WTC11 (cell line): ENCODE data around the gene THYN1. TPM values are rescaled to one million over a fixed set of nuclear protein-coding genes. Genes with fewer than 3 reads are reported as not detected.

Experiments
- ATAC-seq: fragments of 200-7000 bp; cut with Tn5 transposase; 2 replicates; pipeline ENCODE4 v1.10.0; 2021; ENCODE audit warnings: mild to moderate bottlenecking, moderate library complexity
- CTCF ChIA-PET: fragments of 300-600 bp; sonication (Branson Sonifier 250); formaldehyde crosslinking; loops from one replicate; lab custom pipeline; 2021; ENCODE audit warnings: antibody characterized with exemption; lab: Charles Lee
- POLR2A ChIA-PET: fragments of 350-600 bp; sonication (Branson Sonifier 250); formaldehyde crosslinking; loops from one replicate; lab custom pipeline; 2021; ENCODE audit warnings: antibody characterized with exemption; lab: Charles Lee
- DNase-seq: peaks from one replicate; pipeline ENCODE4 v3.0.0; 2021; ENCODE audit warnings: low spot score
- H3K27ac Mint-ChIP-seq: 2 replicates; pipeline ENCODE4 v1.8.0; 2021; ENCODE audit warnings: mixed read lengths
- H3K27me3 Mint-ChIP-seq: 2 replicates; pipeline ENCODE4 v1.8.0; 2021; ENCODE audit warnings: low read depth, mild to moderate bottlenecking, moderate library complexity, mixed read lengths
- H3K36me3 Mint-ChIP-seq: 2 replicates; pipeline ENCODE4 v1.8.0; 2021; ENCODE audit warnings: mixed read lengths
- H3K4me1 Mint-ChIP-seq: 2 replicates; pipeline ENCODE4 v1.8.0; 2022; ENCODE audit warnings: mixed read lengths
- H3K4me3 Mint-ChIP-seq: 2 replicates; pipeline ENCODE4 v1.8.0; 2021; ENCODE audit warnings: mild to moderate bottlenecking, moderate library complexity, mixed read lengths
- H3K9me3 Mint-ChIP-seq: 2 replicates; pipeline ENCODE4 v1.8.0; 2021; ENCODE audit warnings: mixed read lengths
- ARID4B ChIP-seq: sonication (generic); formaldehyde crosslinking; IDR thresholded peaks from 2 replicates; pipeline ENCODE4 v1.8.0; 2023; ENCODE audit warnings: missing genetic modification reagents, mild to moderate bottlenecking, borderline replicate concordance
- CREM ChIP-seq: sonication (generic); formaldehyde crosslinking; IDR thresholded peaks from 2 replicates; pipeline ENCODE4 v1.8.1; 2022; ENCODE audit warnings: mild to moderate bottlenecking, missing genetic modification reagents, moderate library complexity
- E2F1 ChIP-seq: sonication (generic); formaldehyde crosslinking; IDR thresholded peaks from 2 replicates; pipeline ENCODE4 v1.8.0; 2022; ENCODE audit warnings: mild to moderate bottlenecking, missing genetic modification reagents
- FOXK1 ChIP-seq: sonication (generic); formaldehyde crosslinking; IDR thresholded peaks from 2 replicates; pipeline ENCODE4 v1.8.0; 2022; ENCODE audit warnings: mild to moderate bottlenecking, moderate library complexity, missing genetic modification reagents
- HMGA2 ChIP-seq: fragments of 250-450 bp; sonication (Bioruptor Pico); IDR thresholded peaks from 2 replicates; pipeline ENCODE4 v1.4.0; 2021; ENCODE audit warnings: mild to moderate bottlenecking, moderate library complexity
- JUN ChIP-seq: sonication (generic); formaldehyde crosslinking; IDR thresholded peaks from 2 replicates; pipeline ENCODE4 v1.8.0; 2023; ENCODE audit warnings: mild to moderate bottlenecking, missing genetic modification reagents
- NFE2L1 ChIP-seq: sonication (generic); formaldehyde crosslinking; IDR thresholded peaks from 2 replicates; pipeline ENCODE4 v1.8.1; 2023; ENCODE audit warnings: missing genetic modification reagents
- NR1H2 ChIP-seq: sonication (generic); formaldehyde crosslinking; IDR thresholded peaks from 2 replicates; pipeline ENCODE4 v1.9.0; 2021; ENCODE audit warnings: mild to moderate bottlenecking, moderate library complexity, missing genetic modification reagents
- OVOL2 ChIP-seq: fragments of 250-450 bp; sonication (Bioruptor Pico); IDR thresholded peaks from 2 replicates; pipeline ENCODE4 v1.9.0; 2021; ENCODE audit warnings: mild to moderate bottlenecking, borderline replicate concordance
- PRRX2 ChIP-seq: fragments of 250-450 bp; sonication (Bioruptor Pico); IDR thresholded peaks from 2 replicates; pipeline ENCODE4 v1.8.0; 2021; ENCODE audit warnings: mild to moderate bottlenecking
- SMAD3 ChIP-seq: sonication (generic); formaldehyde crosslinking; IDR thresholded peaks from 2 replicates; pipeline ENCODE4 v1.8.0; 2022; ENCODE audit warnings: missing genetic modification reagents, mild to moderate bottlenecking, borderline replicate concordance
- SP1 ChIP-seq: sonication (generic); formaldehyde crosslinking; conservative IDR thresholded peaks from 2 replicates; pipeline ENCODE4 v1.8.1; 2022; ENCODE audit warnings: missing genetic modification reagents
- STAT6 ChIP-seq: sonication (generic); formaldehyde crosslinking; conservative IDR thresholded peaks from 2 replicates; pipeline ENCODE4 v1.8.1; 2023; ENCODE audit warnings: mild to moderate bottlenecking, low read depth, missing genetic modification reagents, moderate library complexity
- TP53 ChIP-seq: sonication (generic); formaldehyde crosslinking; IDR thresholded peaks from 2 replicates; pipeline ENCODE4 v1.8.1; 2023; ENCODE audit warnings: mild to moderate bottlenecking, missing genetic modification reagents
- USF2 ChIP-seq: sonication (generic); formaldehyde crosslinking; IDR thresholded peaks from 2 replicates; pipeline ENCODE4 v1.8.1; 2023; ENCODE audit warnings: mild to moderate bottlenecking, missing genetic modification reagents, moderate library complexity
- ZNF317 ChIP-seq: sonication (generic); formaldehyde crosslinking; IDR thresholded peaks from 2 replicates; pipeline ENCODE4 v1.8.1; 2023; ENCODE audit warnings: low read depth, mild to moderate bottlenecking, moderate library complexity, missing genetic modification reagents, borderline replicate concordance
- total RNA-seq: library from RNA; stranded (reverse); gene quantifications from 3 replicates; pipeline ENCODE4 v1.2.3, GENCODE V29; 2021

Gene THYN1
- total RNA-seq, 1 experiment from 2014 or later, result 80.2 TPM

- no peak for TF ChIP-seq PRRX2
- TF ChIP-seq CREM (CRISPR knock-in tag), result no peak
Measured at GRCh38 chr11:134250675-134251074, 2.5 kb downstream of the THYN1 start (continued).

- H3K36me3 Mint-ChIP-seq, result peaks cover 32% of the 10 kb centered on the region
- no peak for DNase-seq
- no peak for TF ChIP-seq NR1H2 (CRISPR knock-in tag)
- no peaks in the 10 kb centered on the region for H3K27me3 Mint-ChIP-seq
- no peak for ATAC-seq
- H3K27ac Mint-ChIP-seq, result no peak overlapping the region
- ChIA-PET CTCF (no interaction called here), POLR2A (no interaction called here)
- H3K4me1 Mint-ChIP-seq, result peaks cover 24% of the 10 kb centered on the region
- no peaks in the 10 kb centered on the region for H3K9me3 Mint-ChIP-seq
- H3K4me3 Mint-ChIP-seq, result no peak overlapping the region
Measured at GRCh38 chr11:134250246-134250645, 2.9 kb downstream of the THYN1 start.

- no peak for DNase-seq
- Mint-ChIP-seq H3K27ac (no peak overlapping the region), H3K27me3 (no peaks in the 10 kb centered on the region), H3K4me1 (peaks cover 12% of the 10 kb centered on the region), H3K36me3 (peaks cover 36% of the 10 kb centered on the region), H3K4me3 (no peak overlapping the region), H3K9me3 (no peaks in the 10 kb centered on the region)
- ChIA-PET CTCF (interaction anchor here (1.0 kb wide), 1 partner anchor 13 kb away, joined by 3 read pairs; no protein-coding TSS in a partner anchor), POLR2A (no interaction called here)
- ATAC-seq, result no peak
- no peak for TF ChIP-seq STAT6 (CRISPR knock-in tag)
- TF ChIP-seq OVOL2 (CRISPR knock-in tag), result no peak
- no peak for TF ChIP-seq TP53
- TF ChIP-seq E2F1 (CRISPR knock-in tag), result no peak
- TF ChIP-seq JUN (CRISPR knock-in tag), result no peak
- TF ChIP-seq NFE2L1 (CRISPR knock-in tag), result no peak
- TF ChIP-seq USF2 (CRISPR knock-in tag), result no peak
- TF ChIP-seq SP1 (CRISPR knock-in tag), result no peak
- TF ChIP-seq ARID4B (CRISPR knock-in tag), result no peak
- TF ChIP-seq ZNF317 (CRISPR knock-in tag), result no peak
- no peak for TF ChIP-seq FOXK1
- TF ChIP-seq HMGA2 (CRISPR knock-in tag), result no peak
- no peak for TF ChIP-seq SMAD3
Measured at GRCh38 chr11:134248910-134249480, 4.2 kb downstream of the THYN1 start.
